DOHH2 (cell line): Measurements from ENCODE around the gene SYNDIG1.

Experiments used
- EZH2phosphoT487 ChIP-seq: fragments of 200-600 bp; sonication (generic); IDR thresholded peaks from 2 replicates; pipeline ENCODE4 v1.6.1; 2017; ENCODE audit warnings: borderline replicate concordance, mild to moderate bottlenecking, antibody characterized with exemption, low read length, moderate library complexity, mixed read lengths
- TF ChIP-seq, protein P1 (sequence below): fragments of 200-600 bp; sonication (generic); IDR thresholded peaks from one replicate; pipeline ENCODE4 v1.5.1; 2014; ENCODE audit warnings: antibody characterized with exemption, mild to moderate bottlenecking, low read depth, low read length; ENCODE audit not compliant: poor library complexity, severe bottlenecking

DNA sequence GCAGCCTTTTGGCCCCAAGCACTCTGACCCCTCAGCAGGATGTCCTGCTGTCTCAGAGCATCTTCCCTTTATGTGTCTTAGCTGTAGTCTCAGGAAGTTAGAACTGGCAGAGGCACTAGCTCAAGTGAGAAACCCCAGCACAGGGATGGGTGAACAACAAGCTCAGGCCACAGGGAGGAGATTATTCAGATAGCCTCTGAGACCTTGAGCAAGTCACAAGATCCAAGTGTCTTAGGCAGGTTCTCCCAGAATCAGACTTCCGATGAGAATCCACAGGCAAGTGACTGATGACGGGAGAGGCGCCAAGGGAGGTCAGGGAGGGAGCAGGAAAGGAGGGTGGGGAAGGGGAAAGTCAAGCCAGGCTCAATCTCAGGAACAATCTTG, 13.0 kb upstream of the SYNDIG1 start:
- TF ChIP-seq, protein P1, sequence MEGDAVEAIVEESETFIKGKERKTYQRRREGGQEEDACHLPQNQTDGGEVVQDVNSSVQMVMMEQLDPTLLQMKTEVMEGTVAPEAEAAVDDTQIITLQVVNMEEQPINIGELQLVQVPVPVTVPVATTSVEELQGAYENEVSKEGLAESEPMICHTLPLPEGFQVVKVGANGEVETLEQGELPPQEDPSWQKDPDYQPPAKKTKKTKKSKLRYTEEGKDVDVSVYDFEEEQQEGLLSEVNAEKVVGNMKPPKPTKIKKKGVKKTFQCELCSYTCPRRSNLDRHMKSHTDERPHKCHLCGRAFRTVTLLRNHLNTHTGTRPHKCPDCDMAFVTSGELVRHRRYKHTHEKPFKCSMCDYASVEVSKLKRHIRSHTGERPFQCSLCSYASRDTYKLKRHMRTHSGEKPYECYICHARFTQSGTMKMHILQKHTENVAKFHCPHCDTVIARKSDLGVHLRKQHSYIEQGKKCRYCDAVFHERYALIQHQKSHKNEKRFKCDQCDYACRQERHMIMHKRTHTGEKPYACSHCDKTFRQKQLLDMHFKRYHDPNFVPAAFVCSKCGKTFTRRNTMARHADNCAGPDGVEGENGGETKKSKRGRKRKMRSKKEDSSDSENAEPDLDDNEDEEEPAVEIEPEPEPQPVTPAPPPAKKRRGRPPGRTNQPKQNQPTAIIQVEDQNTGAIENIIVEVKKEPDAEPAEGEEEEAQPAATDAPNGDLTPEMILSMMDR, result no peak
- TF ChIP-seq EZH2phosphoT487, result no peak
